Stimulated activated CD8-positive, alpha-beta memory T cell treated with anti-CD3 and anti-CD28 coated beads, Interleukin-12 subunit alpha, Interleukin-12 subunit beta, amount 100 ng/mL, for 24 hours (primary cell): Measurements from ENCODE around the gene ELMO2.

Experiments
- DNase-seq: peaks from one replicate; pipeline ENCODE4 v3.0.0-alpha.2; 2020; ENCODE audit errors: extremely low read depth

Gene ELMO2

DNA sequence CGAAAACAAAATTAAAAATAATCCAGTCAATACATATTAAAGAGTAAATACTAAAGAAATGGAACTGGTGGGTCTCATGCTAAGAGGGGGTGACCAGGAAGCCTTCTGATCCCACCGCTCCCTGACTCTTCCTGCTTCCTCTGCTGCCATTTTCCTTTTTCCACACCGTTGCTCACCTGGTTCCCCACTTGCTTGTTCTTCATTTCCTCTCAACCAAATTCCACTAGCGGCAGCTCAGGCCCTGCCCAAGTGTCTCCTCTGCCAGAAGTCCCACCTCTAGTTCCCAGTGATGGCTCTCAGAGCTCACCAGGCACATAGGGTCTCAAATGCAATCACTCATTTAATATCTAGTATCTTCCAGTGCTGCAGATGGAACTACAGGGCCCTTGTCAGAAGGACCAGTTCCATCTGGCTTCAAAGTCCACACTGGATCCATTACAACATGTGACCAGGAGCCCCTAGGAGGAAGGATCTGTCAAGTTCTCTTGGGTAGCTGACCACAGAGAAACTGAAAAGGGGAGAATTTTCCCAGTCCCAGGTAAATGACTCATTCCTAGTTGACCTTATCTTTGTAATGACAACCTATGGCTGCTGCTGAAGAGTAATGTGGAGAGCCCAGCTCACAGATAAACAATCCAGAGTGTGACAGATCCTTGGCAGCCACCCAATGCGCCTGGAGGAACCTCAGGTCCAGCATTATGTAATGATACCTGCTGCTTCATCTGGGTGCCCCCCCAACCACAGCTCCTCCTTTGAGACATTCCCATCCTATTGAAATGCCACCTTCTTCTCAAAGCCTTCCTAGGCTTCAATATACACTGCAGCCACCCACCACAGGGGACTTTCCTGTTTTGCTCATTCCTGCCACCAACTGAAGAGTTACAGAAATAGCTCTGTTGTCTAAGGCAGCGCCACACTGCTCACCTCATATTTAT is 38.2 kb downstream of the ELMO2 start:
- DNase-seq: no peak

DNA sequence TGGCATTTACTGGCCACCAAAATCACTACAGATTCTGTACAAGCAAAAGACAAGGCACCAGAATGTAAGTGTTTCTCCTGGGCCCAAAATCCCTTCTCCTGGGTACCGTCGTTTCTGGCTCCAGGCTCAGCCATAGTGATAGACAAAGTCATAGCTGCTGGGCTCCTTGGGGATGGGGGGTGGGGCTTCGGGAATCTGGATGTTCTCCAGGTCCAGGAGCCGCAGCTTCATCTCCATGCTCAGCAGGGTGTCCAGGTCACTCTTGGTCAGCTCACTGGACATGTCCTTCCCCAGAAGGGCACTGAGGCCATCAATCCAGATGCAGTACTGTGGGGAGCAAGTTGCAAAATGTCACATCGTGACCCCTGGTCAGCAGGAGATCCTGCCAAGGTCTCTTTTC is 39.2 kb downstream of the ELMO2 start:
- no peak for DNase-seq

DNA sequence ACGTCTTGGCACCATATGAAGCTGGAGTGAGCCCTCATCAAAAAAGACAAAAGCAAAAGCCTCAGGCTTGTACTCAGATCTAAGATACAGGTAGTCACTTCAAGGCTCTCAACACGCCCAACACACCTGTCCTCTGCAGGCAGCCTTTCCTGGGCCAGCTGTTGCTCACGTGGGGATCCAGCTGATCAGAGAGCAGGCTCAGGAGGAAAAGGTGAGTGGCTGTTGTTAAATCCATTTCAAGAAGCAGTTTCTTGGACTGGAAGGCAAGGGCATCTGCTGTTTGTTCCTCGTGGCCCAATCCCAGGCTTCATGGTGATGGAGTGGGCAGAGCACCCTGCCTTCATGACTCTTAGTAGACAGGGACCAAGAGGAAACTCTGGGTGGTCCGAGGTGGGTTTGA is 39.6 kb downstream of the ELMO2 start:
- no peak for DNase-seq

DNA sequence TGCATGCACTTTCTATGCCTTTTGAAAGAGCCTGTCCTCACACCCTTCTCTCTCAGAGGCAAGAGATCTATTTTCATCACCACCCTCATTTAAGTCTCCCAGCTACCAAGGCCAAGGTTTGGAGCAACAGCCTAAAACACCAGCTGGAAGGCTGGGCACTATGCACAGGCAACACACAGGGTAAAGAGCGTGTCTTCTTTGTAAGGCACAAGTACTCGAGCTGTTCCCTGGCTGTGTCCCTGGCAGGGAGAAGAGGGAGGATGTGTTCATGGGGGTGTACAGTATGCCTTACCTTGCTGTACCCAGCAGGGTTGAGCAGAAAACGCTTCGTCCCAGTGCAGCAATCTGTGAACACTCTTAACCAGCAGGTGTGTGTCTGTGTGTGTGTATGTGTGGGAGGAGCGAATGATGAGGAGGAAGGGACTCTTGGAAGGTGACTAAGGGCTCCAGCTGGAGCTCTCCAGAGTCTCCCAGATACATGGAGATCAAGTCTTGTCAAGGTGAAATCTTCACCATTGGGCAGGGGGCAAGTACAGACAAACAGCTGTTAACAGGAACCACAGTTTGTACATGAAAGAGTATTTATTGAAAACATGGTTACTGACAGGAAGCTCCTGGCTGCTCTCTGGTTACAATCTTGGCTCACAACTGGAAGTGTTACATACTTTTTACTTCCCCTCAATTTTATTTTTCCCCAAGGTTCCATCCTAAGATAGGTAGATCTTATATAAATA is 40.8 kb downstream of the ELMO2 start:
- no peak for DNase-seq

DNA sequence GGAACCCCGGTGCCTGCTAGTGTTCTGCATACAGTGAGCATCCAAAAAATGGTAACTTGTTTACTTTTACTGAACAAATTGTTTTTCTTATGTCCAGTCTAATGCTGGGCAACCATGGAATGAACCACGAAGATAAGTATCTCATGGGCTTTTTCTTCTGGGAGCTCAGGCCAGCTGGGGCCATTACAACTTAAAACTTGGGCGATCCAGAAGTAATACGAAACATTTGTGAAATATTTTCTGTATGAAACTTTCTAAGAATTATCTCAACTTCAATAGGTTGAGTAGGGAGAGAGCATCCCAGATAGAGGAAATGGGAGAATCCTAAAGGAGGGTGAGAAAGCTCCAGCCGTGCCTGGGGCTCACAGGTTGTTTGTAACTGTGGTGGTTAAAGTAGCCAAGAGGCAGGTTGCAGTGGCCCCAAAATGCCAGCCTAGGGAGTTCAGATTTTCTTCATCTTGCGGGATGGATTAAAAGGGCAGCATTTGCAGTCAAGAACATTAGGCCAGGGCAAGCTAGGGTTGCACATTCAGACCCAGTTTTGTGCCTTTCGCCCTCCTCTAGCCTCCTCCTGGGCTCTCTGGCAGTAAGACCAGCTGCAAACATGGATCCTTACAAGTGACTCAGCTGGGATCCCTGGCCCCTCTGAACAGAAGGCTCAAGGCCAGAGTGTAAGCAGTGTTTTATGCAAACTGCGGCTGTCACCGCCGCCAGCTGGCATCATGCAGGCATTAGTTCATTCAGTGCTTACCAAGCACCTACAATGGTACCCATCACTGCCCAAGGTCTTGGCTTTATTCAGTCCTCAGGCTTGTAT is 41.5 kb downstream of the ELMO2 start:
- no peak for DNase-seq

DNA sequence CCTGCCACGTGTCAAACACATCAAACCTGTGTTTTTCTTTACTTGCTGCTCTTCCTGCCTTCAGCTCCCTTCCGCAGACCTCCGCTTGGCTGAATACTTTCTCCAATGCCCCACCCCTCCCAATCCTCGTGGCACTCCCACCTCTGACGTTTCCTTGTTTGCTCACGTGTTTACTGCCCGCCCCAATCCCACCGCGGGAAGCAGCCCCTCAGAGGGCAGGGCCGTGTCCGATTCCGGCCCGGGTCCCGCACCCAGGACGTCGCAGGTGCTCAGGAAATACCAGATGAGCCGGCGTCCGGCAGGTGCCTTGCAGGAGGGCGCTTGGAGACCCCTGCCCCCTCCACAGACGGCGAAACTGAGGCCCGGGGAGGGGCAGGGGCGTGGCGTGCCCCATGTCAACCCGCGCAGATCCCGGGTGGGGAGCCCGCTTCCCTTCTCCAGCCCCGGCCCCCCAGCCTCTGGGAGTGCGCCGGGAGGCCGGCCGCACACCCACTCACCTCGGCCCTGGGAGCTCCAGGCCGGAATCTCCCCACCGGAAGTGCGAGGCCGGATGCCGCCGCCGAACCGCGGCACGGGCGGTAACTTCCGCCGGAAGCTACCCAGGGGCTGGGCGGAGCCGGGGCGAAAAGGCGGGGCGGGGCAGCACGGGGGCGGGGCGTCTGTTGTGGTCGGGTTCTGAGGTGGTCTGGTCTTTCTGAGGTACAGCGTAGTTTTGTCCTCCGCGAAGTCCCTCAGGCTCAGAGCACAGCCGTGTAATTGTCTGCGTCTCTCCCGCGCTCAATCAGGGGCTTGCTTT is 42.3 kb downstream of the ELMO2 start:
- DNase-seq: peak; percentile 65

DNA sequence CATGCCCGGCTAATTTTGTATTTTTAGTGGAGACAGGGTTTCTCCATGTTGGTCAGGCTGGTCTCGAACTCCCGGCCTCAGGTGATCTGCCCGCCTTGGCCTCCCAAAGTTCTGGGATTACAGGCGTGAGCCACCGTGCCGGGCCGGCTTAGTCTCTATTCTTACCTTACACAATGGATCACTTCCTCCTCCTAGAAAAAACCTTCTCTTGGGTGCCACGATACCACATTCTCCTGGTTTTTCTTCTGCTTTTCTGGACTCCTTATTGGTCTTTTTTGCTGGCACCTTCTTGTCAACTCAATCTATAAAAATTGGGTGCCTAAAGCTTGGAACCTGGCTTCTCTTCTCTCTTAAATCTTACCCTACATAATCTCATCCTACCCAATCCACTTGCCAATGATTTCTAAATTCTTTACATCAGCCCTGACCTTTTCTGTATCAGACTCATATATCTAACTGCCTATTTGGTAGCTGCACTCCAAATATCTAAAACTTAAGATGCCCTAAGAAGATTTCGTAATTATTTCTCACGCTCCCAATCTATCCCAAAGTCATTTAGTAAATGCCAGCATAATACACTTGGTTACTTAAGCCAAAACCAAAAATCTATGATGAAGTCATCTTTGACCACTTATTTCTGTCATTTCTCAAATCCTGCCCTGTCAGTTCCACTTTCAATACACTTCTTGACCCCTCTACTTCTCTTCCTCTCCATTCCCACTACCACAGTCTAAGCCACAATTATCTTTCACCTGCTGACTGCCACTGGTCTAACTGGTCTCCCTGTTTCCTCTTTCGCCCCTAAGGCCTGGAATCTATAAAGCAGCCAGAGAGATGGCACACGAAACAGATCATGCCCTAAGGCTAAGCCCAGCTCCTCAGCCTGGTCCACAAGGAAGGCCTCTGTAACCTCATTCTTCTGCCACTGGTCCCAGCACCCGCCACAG is 43.2 kb downstream of the ELMO2 start:
- no peak for DNase-seq

DNA sequence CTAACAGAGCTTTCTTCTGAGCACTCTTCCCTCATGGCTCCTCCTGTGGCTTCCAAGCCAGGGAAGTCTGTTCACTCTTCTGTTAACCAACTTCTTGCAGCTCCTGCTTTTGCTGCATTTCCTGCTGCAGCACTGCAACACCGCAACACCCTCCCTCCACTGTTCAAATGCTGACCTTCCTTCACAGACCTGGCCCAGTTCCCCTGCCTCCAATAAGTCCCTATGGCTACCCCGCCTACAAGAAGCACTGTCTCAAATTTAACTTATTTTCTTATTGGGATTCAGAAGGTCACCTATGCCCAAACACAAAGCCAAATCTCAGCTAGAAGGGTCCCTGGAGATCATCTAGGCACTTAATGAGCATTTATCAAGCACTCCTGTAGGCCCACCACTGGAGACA is 44.6 kb downstream of the ELMO2 start:
- no peak for DNase-seq

DNA sequence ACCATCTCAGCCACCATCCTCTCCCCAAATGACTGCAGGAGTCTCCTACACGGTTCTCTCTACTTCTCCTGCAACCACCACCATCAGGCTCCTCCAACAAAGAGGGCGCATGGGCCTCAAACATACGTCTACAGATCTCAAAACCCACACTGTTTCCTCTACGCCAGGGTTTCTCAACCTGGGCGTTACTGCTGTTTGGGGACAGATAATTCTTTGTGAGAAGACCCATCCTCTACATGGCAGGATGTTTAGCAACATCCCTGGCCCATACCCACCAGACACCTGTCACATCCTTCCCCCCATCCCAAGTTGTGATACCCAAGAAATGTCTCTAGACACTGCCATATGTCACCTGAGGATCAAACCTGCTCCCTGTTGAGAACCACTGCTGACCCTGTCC is 45.0 kb downstream of the ELMO2 start:
- no peak for DNase-seq

DNA sequence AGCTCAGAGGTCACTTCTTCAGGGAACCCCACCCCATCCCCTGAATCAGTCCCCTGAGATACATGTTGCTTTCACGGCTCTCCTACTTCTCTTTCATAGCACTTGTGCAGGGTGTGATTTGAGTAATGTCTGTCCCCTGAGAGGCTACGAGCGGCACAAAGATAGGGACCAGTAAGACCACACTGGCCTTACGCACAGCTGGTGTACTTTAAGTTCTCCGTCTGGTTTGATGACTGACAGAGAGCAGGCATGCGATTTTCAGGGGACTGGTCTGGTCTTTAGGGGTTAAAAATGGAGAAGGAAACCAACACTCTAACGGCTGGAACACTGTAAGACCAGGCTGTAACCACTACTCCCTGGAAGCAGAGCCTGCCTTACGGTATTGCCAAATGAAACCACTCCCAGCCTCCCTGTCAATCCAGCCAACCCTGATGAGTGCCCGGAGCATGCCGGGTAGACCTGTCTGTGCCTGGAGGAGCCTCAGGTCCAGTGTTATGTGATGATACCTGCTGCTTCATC is 47.1 kb downstream of the ELMO2 start:
- DNase-seq: no peak

DNA sequence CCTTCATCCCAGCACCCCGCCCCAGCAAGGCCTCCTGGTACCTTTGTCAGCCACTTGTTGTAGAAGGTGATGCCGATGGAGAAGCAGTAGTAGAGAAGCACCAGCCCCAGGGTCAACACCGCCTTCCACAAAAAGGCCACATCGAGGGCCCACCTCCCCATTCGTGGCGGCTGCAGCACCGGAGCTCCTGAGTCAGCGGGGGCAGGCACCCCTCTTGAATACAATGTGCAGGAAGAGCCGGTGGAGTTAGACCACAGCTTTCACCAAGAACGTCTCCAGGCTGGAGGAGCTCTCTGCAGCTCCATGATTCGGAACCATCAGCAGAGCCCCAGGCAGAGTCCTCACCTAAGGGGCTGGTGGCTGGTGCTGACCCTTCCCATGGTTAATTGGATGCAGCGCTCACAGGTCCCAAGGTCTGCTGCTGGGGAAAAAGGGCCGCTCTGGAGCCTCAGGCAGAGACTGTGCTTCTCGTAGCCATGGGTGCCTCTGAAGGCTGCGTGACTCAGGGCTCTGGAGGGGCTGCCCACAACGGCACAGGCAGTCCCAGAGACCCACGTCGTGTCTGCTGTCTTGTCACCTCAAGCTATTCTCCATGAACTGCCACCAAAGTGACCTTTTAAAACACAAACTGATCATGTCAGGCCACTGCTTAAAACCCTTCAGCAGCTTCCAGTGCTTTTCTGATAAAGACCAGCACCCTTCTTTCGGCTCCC is 47.9 kb downstream of the ELMO2 start:
- no peak for DNase-seq

DNA sequence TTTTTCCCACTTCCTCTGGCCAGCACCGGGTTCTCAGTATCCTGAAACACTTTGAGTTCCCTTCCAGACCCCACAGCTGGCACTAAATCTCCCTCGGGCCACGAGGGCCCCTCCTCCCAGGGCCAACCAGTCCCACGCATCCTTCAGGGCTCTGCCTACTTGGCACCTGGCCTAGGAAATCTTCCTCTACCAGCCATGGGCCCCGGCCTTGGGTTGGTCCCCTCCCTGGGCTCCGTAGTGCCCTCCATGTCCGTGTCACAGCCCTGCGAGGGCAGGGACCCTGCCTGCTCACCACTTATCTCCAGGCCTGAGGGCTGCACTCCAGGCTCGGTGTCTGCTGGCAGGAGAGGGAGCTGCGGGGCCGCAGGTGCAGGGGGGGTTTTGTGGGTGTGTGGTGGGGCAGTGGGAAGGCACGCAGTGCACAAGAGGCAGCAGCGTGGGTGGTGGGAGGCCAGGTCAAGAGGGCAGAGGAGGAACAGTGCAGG is 49.3 kb downstream of the ELMO2 start:
- no peak for DNase-seq

DNA sequence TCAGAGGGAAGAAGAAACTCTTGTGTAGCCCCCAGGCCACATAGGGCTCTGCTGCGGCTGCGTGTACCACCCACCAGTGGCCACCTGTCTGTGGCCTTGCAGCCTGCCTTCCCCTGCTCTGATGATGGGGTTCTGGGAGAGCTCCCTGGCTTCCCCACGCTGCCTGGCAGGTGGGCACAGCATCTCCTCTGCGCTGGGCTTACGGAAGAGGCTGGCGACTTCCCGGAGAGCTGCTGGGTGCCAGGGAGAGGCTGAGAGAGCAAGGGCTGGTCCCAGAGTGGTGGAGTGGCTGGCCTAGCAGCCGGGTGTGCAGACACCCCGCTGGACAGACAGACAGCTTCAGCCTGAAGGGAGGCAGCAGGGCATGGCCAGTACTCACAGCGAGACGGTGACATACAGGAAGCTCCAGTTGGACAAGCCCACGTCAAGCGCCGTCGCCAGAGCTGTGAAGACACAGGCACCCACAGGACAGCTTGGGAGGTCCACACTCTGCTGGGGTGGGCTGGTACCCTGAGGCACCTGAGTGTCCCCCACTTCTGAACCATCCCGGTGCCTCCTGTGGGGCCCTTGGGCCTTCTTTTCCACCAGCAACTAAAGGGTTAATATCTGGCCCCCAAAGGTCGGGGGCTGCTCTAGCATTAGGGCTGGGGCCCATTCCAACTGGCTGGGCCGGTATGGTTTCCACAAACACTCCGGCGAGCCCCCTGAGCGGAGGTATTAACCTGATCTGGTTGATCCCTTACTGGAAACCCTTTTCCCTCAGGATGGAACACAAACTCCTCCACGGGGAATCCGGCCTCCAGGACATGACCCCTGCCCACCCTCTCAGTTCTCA is 50.0 kb downstream of the ELMO2 start:
- DNase-seq: no peak

DNA sequence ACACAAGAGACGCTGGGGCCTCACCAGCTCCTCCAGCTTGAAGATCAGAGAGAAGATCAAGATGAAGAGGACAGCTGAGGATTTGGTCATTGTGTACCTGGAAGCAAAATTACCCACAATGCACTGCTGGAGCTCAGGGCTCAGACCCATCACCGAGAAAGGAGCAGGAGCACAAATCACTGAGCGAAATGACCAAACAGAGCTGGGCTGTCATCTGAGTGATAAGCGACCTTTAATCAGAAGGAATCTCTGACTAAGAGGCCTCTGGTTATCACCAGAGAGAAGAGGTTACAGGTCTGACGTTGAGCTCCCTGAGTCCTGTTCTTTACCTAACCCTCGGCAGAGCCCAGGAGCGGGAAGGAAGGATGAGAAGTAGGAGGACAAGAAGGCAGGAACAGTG is 50.6 kb downstream of the ELMO2 start:
- DNase-seq: no peak

DNA sequence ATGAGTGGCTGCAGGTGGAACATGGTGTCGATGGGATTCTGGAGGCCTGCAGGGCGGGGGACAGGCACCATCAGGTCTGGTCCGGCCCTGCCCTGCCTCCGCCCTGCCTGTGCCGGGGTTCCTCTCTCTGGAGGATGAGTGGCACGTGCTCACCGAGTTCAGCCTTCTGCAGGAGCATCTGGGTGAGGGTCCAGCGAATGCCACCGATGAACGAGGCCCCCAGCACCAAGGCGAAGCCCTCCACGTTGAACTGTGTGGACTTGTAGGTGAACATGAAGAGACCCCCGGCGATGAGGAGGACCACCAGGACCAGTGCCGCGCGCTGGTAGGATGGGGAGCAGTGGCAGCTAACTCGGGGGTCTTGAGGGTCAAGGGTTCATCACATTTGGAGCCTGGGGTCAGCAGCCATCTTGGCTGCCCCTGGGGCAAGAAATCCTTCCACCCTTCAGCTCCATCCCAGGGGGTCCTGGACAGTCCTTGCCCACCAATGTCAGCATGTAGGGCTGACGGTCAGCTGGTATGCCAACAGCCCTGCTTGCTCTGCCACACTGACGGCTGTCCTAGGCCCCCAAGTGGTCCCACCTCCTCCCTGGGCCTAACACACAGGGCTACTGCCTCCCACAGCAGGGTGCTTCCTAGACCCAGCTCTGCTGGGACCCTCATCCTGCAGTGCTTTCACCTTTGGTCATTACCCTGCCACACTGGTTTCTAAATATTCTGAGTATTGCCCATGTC is 51.3 kb downstream of the ELMO2 start:
- DNase-seq: no peak

DNA sequence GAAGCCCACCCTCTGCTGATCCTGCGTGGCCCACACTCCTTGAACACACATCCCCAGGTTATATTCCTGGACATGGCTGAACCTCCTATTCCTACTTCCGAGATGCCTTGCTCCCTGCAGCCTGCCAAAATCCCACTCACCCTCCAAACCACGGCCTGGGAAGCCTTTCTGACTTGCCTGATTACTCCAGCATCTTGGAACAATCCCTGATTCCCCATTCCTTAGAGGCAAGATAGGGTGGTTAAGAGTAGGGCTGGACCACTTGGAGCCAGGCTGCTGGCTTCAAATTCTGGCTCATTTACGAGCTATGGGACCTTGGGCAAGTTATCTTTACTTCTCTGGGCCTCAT is 52.2 kb downstream of the ELMO2 start:
- no peak for DNase-seq

DNA sequence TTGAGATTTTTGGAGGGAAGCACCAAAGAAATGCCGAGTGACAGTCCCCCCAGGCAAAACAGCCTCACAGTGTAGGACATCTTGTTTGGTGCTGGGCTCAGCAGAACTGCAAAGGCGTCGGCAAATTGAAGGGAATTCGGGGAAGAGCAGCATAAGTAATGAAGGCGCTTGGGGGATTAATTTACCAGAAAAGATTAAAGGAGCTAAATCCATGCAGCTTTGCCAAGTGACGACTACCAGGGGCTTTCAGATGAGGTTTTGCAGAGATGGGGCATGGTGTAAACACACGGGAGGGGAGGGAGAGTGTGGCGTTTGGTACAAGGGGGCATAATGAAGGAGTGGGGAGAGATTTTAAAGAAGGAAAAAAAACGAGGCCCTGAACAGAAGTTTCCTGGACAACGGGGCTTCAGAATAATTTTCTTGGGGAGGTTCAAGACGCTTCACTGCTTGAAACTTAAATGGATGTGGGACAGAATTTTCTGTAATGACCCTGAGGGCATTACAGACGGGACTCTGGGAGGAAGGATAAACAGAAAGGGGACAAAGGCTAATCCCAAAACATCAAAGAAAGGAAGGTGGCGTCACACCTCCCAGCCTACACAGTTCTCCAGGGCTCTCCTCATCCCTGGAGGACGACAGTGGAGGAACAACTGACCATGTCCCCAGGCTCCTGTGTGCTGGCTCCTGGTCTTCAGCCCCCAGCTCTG is 52.8 kb downstream of the ELMO2 start:
- no peak for DNase-seq
